H7 (cell line): ENCODE measurements around the gene IFT52. TPM values are rescaled to one million over a fixed set of nuclear protein-coding genes. Genes with fewer than 3 reads are reported as not detected.
"Not testable (repeated sequence)": the region's sequence is repeated elsewhere in the genome, so short reads cannot be mapped to it uniquely, and the experiment has no call there.

ENCODE experiments used
- DNase-seq: peaks from one replicate; pipeline ENCODE4 v3.0.0; 2012
- H3K27me3 ChIP-seq: 2 replicates; pipeline ENCODE4 v1.6.0; 2011; ENCODE audit warnings: mild to moderate bottlenecking, low read length; ENCODE audit not compliant: control insufficient read depth, insufficient read depth
- H3K36me3 ChIP-seq: replicated peaks from 2 replicates; pipeline ENCODE4 v1.5.1; 2011; ENCODE audit warnings: low read length; ENCODE audit not compliant: control insufficient read depth, insufficient read depth
- H3K4me3 ChIP-seq: 2 replicates; pipeline ENCODE4 v1.5.1; 2011; ENCODE audit warnings: low read depth, mild to moderate bottlenecking, control low read depth, low read length, moderate library complexity; ENCODE audit not compliant: insufficient read depth
- total RNA-seq: library from RNA; depleted of rRNA; stranded (reverse); fragments of >200 nt; shearing (Covaris generic); gene quantifications from 2 replicates; pipeline ENCODE4 v1.2.3, GENCODE V29; 2014

IFT52 gene
- total RNA-seq, 1 experiment from 2014 or later: 27.6 TPM

- no peaks in the 10 kb centered on the region for H3K27me3 ChIP-seq
- H3K4me3 ChIP-seq: no peak overlapping the region
- no peak for DNase-seq
- H3K36me3 ChIP-seq: peaks cover 4% of the 10 kb centered on the region; the same call in 1 of the 2 replicates
These were observed 60.3 kb downstream of the IFT52 start for GRCh38 chr20:43650997-43651525.

GRCh38 chr20:43651650-43652184 lies 61.0 kb downstream of the IFT52 start:
- H3K27me3 ChIP-seq, DNase-seq, H3K36me3 ChIP-seq, H3K4me3 ChIP-seq: not testable (repeated sequence)

- DNase-seq: no peak
These were observed 63.2 kb downstream of the IFT52 start for GRCh38 chr20:43653966-43654365.

GRCh38 chr20:43655176-43655575 lies 64.4 kb downstream of the IFT52 start:
- not testable (repeated sequence) for H3K36me3 ChIP-seq, H3K4me3 ChIP-seq, H3K27me3 ChIP-seq, DNase-seq

More at GRCh38 chr20:43653966-43654365, 63.2 kb downstream of the IFT52 start:
- Histone ChIP-seq H3K4me3 (no peak overlapping the region), H3K27me3 (no peaks in the 10 kb centered on the region), H3K36me3 (no peaks in the 10 kb centered on the region)

GRCh38 chr20:43655937-43656336 lies 65.2 kb downstream of the IFT52 start:
- Histone ChIP-seq H3K4me3 (no peak overlapping the region), H3K27me3 (no peaks in the 10 kb centered on the region; the same call in 1 of the 2 replicates), H3K36me3 (no peaks in the 10 kb centered on the region)
- no peak for DNase-seq

- H3K4me3 ChIP-seq: peak overlapping the region; percentile 88
- no peaks in the 10 kb centered on the region; the same call in 1 of the 2 replicates for H3K27me3 ChIP-seq
- DNase-seq: no peak
- no peaks in the 10 kb centered on the region for H3K36me3 ChIP-seq
These were observed 67.5 kb downstream of the IFT52 start for GRCh38 chr20:43658069-43658722.

GRCh38 chr20:43658723-43659419 lies 68.1 kb downstream of the IFT52 start:
- H3K36me3 ChIP-seq: no peaks in the 10 kb centered on the region
- no peak overlapping the region for H3K4me3 ChIP-seq
- H3K27me3 ChIP-seq: no peaks in the 10 kb centered on the region; the same call in 1 of the 2 replicates
- no peak for DNase-seq

- H3K27me3 ChIP-seq: peaks cover 2% of the 10 kb centered on the region; the same call in 1 of the 2 replicates
- DNase-seq: no peak
- H3K4me3 ChIP-seq: no peak overlapping the region
- H3K36me3 ChIP-seq: no peaks in the 10 kb centered on the region
These were observed 72.4 kb downstream of the IFT52 start for GRCh38 chr20:43662943-43663655.

- DNase-seq: no peak
- peaks cover 1% of the 10 kb centered on the region for H3K36me3 ChIP-seq
- peaks cover 2% of the 10 kb centered on the region; the same call in 1 of the 2 replicates for H3K27me3 ChIP-seq
- H3K4me3 ChIP-seq: no peak overlapping the region
These were observed 74.9 kb downstream of the IFT52 start for GRCh38 chr20:43665466-43666176.

GRCh38 chr20:43666376-43667328 lies 75.9 kb downstream of the IFT52 start, which contains the start of gene MYBL2:
Gene MYBL2 (plus strand): TSS chr20:43667114. CDS start chr20:43667284, 170 bp downstream.
- H3K36me3 ChIP-seq: peaks cover 2% of the 10 kb centered on the region
- H3K27me3 ChIP-seq: peaks cover 2% of the 10 kb centered on the region; the same call in 1 of the 2 replicates
- DNase-seq: peak; percentile 97
- peak within 1 kb of the TSS; percentile 77 for H3K4me3 ChIP-seq

GRCh38 chr20:43667341-43668132 lies 76.8 kb downstream of the IFT52 start:
- DNase-seq: peak; percentile 87

GRCh38 chr20:43669332-43669731 lies 78.6 kb downstream of the IFT52 start:
- no peak for DNase-seq
- Histone ChIP-seq H3K36me3 (peaks cover 8% of the 10 kb centered on the region), H3K27me3 (peaks cover 2% of the 10 kb centered on the region; the same call in 1 of the 2 replicates), H3K4me3 (no peak overlapping the region)

More at GRCh38 chr20:43667341-43668132, 76.8 kb downstream of the IFT52 start:
- Histone ChIP-seq H3K27me3 (peaks cover 2% of the 10 kb centered on the region; the same call in 1 of the 2 replicates), H3K36me3 (peaks cover 2% of the 10 kb centered on the region), H3K4me3 (peak overlapping the region; percentile 77)
